WI38 (cell line): ENCODE data around the gene OR10H1.
"Not testable (repeated sequence)": the region's sequence is repeated elsewhere in the genome, so short reads cannot be mapped to it uniquely, and the experiment has no call there.

Experiments
- H3K4me3 ChIP-seq: 2 replicates; pipeline ENCODE4 v1.5.1; 2011; ENCODE audit warnings: low read depth, mild to moderate bottlenecking, control low read depth, low read length
- CTCF ChIP-seq: IDR thresholded peaks from 2 replicates; pipeline ENCODE4 v1.5.1; 2012; ENCODE audit warnings: low read depth, mild to moderate bottlenecking, control low read depth, low read length

Gene OR10H1

GRCh38 chr19:15776991-15777970, 38.2 kb downstream of the OR10H1 start:
- H3K4me3 ChIP-seq: no peak overlapping the region
- no peak for TF ChIP-seq CTCF

GRCh38 chr19:15776264-15776663, 39.2 kb downstream of the OR10H1 start:
- no peak for TF ChIP-seq CTCF
- H3K4me3 ChIP-seq: no peak overlapping the region

GRCh38 chr19:15775249-15775648, 40.2 kb downstream of the OR10H1 start:
- TF ChIP-seq CTCF: no peak

GRCh38 chr19:15774159-15774558, 41.3 kb downstream of the OR10H1 start:
- H3K4me3 ChIP-seq: not testable (repeated sequence)

More at GRCh38 chr19:15775249-15775648, 40.2 kb downstream of the OR10H1 start:
- no peak overlapping the region for H3K4me3 ChIP-seq

- TF ChIP-seq CTCF: no peak
- H3K4me3 ChIP-seq: no peak overlapping the region
These were observed 45.9 kb downstream of the OR10H1 start for GRCh38 chr19:15769586-15769985.

GRCh38 chr19:15759962-15760565, 55.4 kb downstream of the OR10H1 start:
- no peak overlapping the region for H3K4me3 ChIP-seq
- no peak for TF ChIP-seq CTCF

GRCh38 chr19:15758379-15758778, 57.1 kb downstream of the OR10H1 start:
- no peak for TF ChIP-seq CTCF
- H3K4me3 ChIP-seq: no peak overlapping the region
